Nephron progenitor cell (in vitro differentiated cells): ENCODE measurements around the gene TMEM213.

Experiments
- DNase-seq: peaks from one replicate; pipeline ENCODE4 v3.0.0; 2021
- H3K27ac Mint-ChIP-seq: 2 replicates; pipeline ENCODE4 v1.8.0; 2021; ENCODE audit warnings: mild to moderate bottlenecking, moderate library complexity, mixed read lengths
- H3K27me3 Mint-ChIP-seq: 2 replicates; pipeline ENCODE4 v1.8.0; 2021; ENCODE audit warnings: mild to moderate bottlenecking, low read depth, mixed read lengths; ENCODE audit not compliant: poor library complexity
- H3K36me3 Mint-ChIP-seq: 2 replicates; pipeline ENCODE4 v1.8.0; 2021; ENCODE audit warnings: low read depth, mixed read lengths
- H3K4me1 Mint-ChIP-seq: 2 replicates; pipeline ENCODE4 v1.8.0; 2021; ENCODE audit warnings: mixed read lengths
- H3K4me3 Mint-ChIP-seq: 2 replicates; pipeline ENCODE4 v1.8.0; 2021; ENCODE audit warnings: mild to moderate bottlenecking, moderate library complexity, mixed read lengths
- H3K9me3 Mint-ChIP-seq: 2 replicates; pipeline ENCODE4 v1.8.0; 2021; ENCODE audit warnings: mild to moderate bottlenecking, moderate library complexity, mixed read lengths
- TF ChIP-seq, protein P1 (sequence below): fragments of 200-600 bp; sonication (generic); IDR thresholded peaks from 2 replicates; pipeline ENCODE4 v1.5.0; 2021; ENCODE audit warnings: antibody characterized with exemption

Gene TMEM213

DNA sequence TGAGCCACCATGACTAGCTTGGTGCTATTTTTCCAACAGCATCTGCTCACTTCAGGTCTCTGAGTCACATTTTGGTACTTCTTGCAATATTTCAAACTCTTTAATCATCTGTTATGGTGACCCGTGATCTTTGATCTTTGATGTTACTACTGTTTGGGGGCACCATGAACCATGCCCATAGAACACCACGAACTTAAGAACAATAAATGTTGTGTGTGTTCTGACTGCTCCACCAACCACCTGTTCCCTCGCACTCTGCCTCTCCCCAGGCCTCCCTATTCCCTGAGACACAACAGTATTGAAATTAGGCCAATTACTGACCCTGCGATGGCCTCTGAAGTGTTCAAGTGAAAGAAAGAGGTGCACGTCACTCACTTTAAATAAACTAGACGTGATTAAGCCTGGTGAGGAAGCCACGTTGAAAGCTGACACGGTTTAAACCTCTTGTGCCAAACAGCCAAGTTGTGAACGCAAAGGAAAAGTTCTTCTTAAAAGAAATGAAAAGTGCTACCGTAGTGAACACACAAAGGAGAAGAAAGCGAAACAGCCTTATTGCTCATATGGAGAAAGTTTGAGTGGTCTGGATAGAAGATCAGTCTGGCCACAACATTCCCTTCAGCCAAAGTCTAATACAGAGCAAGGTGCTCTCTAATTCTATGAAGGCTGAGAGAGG lies 27.4 kb downstream of the TMEM213 start:
- TF ChIP-seq, protein P1, sequence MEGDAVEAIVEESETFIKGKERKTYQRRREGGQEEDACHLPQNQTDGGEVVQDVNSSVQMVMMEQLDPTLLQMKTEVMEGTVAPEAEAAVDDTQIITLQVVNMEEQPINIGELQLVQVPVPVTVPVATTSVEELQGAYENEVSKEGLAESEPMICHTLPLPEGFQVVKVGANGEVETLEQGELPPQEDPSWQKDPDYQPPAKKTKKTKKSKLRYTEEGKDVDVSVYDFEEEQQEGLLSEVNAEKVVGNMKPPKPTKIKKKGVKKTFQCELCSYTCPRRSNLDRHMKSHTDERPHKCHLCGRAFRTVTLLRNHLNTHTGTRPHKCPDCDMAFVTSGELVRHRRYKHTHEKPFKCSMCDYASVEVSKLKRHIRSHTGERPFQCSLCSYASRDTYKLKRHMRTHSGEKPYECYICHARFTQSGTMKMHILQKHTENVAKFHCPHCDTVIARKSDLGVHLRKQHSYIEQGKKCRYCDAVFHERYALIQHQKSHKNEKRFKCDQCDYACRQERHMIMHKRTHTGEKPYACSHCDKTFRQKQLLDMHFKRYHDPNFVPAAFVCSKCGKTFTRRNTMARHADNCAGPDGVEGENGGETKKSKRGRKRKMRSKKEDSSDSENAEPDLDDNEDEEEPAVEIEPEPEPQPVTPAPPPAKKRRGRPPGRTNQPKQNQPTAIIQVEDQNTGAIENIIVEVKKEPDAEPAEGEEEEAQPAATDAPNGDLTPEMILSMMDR = no peak
- peaks cover 5% of the 10 kb centered on the region for H3K27me3 Mint-ChIP-seq
- H3K36me3 Mint-ChIP-seq = peaks cover 5% of the 10 kb centered on the region
- DNase-seq = no peak
- H3K27ac Mint-ChIP-seq = no peak overlapping the region
- peaks cover 33% of the 10 kb centered on the region for H3K9me3 Mint-ChIP-seq
- H3K4me3 Mint-ChIP-seq = no peak overlapping the region
- H3K4me1 Mint-ChIP-seq = no peaks in the 10 kb centered on the region

DNA sequence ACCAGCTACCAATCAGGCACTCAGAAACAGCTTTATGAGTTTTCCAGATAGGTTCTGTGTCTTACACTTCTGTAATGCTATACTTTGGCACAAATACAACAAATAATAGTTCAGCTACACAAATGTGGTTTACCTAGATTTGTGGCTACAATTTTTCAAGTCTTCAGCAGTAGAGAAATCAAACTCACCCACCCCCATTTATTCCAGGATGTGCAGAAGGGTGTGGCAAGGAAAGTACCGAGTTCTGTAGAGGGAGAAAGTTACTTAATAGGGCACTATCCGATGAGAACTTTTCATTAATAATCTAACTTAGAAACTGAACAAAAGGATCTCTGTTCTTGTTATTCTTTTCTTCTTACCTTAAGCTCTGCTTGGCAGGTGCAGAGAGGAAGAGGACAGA lies 30.5 kb downstream of the TMEM213 start:
- no peak overlapping the region for H3K27ac Mint-ChIP-seq
- H3K36me3 Mint-ChIP-seq = peaks cover 5% of the 10 kb centered on the region
- TF ChIP-seq, protein P1 = no peak
- H3K4me3 Mint-ChIP-seq = no peak overlapping the region
- H3K4me1 Mint-ChIP-seq = no peaks in the 10 kb centered on the region
- H3K9me3 Mint-ChIP-seq = peaks cover 33% of the 10 kb centered on the region
- DNase-seq = no peak
- H3K27me3 Mint-ChIP-seq = peaks cover 5% of the 10 kb centered on the region

DNA sequence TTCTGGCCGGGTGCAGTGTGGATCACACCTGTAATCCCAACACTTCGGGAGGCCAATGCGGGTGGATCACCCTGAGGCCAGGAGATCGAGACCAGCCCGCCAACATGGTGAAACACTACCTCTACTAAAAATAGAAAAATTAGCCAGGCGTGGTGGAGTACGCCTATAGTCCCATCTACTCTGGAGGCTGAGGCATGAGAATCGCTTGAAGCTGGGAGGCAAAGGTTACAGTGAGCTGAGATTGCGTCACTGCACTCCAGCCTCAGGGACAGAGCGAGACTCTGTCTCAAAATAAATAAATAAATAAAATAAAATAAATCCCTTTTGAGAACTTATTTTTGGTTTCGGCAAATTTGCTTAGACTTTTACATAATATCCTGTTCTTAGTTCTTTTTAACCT lies 31.5 kb downstream of the TMEM213 start:
- Mint-ChIP-seq H3K27me3 (peaks cover 5% of the 10 kb centered on the region), H3K27ac (no peak overlapping the region), H3K9me3 (peaks cover 33% of the 10 kb centered on the region), H3K4me3 (no peak overlapping the region), H3K36me3 (peaks cover 11% of the 10 kb centered on the region), H3K4me1 (no peaks in the 10 kb centered on the region)
- TF ChIP-seq, protein P1 = no peak
- DNase-seq = no peak

DNA sequence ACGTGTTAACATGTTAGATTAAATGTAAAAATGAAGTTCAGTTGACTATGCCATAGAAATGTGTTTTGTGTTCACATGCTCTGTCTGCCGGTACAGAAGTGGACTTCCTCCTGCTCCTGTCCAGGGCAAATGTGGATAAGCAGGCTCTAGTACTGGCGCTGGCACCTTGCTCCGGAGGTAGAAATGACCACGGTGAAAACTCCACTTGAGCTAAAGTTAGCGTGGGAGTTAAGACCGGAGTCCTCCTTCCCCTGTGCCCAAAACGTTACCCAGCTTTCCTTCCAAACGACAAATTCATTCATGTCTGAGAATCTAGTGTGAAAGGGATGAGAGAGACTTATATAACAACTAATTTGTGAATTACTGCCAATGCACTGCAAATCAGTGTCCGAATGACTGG lies 35.2 kb downstream of the TMEM213 start:
- Mint-ChIP-seq H3K27me3 (no peaks in the 10 kb centered on the region), H3K9me3 (peaks cover 4% of the 10 kb centered on the region), H3K4me3 (no peak overlapping the region), H3K27ac (peak overlapping the region; percentile 83), H3K4me1 (peaks cover under 1% of the 10 kb centered on the region), H3K36me3 (peaks cover 36% of the 10 kb centered on the region)
- TF ChIP-seq, protein P1 = no peak
- DNase-seq = no peak

DNA sequence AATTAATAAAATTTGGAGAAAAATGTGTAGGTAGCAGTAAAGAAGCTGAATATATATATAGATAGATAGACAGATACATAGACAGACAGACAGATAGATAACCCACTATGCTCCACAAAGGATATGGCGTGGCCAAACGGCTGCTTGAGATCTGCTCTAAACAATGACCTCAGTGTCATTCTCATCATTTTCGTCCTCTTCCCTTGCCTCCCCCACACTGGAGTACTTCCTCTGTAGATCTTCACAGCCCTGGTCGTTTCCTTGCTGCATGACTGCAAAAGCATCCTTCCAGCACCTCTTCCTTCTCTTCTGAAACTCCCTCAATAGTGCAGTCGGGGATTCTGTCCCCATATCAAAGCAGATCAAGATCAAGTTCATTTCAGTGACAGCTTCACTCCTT lies 35.8 kb downstream of the TMEM213 start:
- no peak overlapping the region for H3K27ac Mint-ChIP-seq
- H3K4me1 Mint-ChIP-seq = peaks cover 7% of the 10 kb centered on the region
- DNase-seq = no peak
- peaks cover 4% of the 10 kb centered on the region for H3K9me3 Mint-ChIP-seq
- no peak overlapping the region for H3K4me3 Mint-ChIP-seq
- H3K36me3 Mint-ChIP-seq = peaks cover 43% of the 10 kb centered on the region
- TF ChIP-seq, protein P1 = no peak
- no peaks in the 10 kb centered on the region for H3K27me3 Mint-ChIP-seq

DNA sequence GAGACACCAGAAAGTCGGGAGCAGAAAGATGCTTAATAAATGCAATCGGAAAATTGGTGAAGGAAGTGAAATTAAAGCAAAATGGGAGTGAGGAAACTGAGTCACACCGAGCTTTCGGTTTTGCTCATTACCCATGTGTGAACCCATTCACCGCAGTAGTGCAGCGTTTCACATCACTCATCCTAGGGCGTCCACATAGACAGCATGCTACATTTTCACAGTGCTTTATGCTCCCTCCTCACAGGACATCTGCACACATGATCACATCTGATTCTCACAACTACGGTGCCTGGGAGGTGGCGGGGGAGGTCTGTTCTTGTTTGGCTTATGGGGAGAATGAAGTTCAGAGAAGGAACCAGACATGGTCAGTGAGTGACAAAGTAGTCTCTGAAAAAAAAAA lies 36.8 kb downstream of the TMEM213 start:
- Mint-ChIP-seq H3K9me3 (peaks cover 2% of the 10 kb centered on the region), H3K36me3 (peaks cover 53% of the 10 kb centered on the region), H3K4me3 (no peak overlapping the region), H3K4me1 (peaks cover 7% of the 10 kb centered on the region), H3K27me3 (no peaks in the 10 kb centered on the region), H3K27ac (no peak overlapping the region)
- DNase-seq = no peak
- TF ChIP-seq, protein P1 = no peak
